Measurements from ENCODE around the gene RPS6KA1.

The RPS6KA1 gene

DNA sequence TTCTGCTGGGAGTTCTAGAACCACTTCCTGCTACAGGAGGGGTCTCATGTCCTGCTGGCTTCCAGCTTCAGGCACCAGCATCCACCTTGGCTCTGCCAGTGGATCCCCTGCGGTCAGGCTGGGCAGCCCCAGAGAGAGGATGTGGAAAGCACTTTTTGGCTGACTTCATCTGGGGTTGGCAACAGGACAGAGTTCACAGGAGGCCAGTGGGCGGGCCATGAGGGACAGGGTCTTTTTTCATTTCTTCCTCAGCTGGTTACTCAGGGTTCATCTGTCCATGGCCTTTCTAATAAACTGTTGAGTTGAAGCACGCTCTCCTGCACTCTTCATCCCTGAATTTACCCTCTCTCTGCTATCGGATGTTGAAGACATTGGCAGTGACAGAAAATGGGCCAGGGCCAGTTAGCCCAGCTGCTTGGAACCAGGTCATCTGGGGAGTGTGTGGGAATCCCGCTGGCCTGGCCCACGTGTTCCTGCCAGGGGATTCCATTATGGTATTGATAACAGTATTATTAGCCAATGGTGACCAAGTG, 45.2 kb downstream of the RPS6KA1 start:
- TF ChIP-seq, protein P1, sequence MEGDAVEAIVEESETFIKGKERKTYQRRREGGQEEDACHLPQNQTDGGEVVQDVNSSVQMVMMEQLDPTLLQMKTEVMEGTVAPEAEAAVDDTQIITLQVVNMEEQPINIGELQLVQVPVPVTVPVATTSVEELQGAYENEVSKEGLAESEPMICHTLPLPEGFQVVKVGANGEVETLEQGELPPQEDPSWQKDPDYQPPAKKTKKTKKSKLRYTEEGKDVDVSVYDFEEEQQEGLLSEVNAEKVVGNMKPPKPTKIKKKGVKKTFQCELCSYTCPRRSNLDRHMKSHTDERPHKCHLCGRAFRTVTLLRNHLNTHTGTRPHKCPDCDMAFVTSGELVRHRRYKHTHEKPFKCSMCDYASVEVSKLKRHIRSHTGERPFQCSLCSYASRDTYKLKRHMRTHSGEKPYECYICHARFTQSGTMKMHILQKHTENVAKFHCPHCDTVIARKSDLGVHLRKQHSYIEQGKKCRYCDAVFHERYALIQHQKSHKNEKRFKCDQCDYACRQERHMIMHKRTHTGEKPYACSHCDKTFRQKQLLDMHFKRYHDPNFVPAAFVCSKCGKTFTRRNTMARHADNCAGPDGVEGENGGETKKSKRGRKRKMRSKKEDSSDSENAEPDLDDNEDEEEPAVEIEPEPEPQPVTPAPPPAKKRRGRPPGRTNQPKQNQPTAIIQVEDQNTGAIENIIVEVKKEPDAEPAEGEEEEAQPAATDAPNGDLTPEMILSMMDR (IDR thresholded peaks at IDR 0.05): no peak
- H3K9me3 ChIP-seq: no peaks in the 10 kb centered on the region
- H3K4me3 ChIP-seq: no peak overlapping the region
- no peak overlapping the region for H3K27ac ChIP-seq
- peaks cover 0 to 30% (median 0%) of the 10 kb centered on the region in 3 donors for H3K36me3 ChIP-seq
- H3K4me1 ChIP-seq: no peaks in the 10 kb centered on the region
- DNase-seq: no peak
- intact Hi-C loops (cut with DNase I; ENCODE audit: low total_unique reads): loop anchor here (5.0 kb wide), 1 partner anchor 747 kb away; no protein-coding TSS in a partner anchor
- no peaks in the 10 kb centered on the region for H3K27me3 ChIP-seq

DNA sequence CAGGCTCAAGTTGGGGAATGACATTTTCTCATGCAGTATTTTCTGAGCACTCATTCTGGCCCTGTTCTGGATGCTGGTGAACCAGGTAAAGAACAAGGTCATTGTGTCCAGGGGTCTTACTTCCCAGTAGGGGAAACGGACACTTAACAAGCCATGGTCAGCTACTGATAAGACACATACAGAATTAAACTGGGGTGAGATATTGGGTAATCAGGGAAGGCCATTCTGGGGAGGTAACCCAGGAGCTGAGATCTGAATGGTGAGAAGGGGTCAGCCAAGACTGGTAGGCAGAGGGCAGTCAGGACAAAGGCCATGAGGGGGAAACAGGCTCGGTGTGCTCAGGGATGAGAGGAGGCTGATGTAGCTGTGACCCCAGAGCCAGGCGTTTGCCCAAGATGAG, 45.8 kb downstream of the RPS6KA1 start:
- no peaks in the 10 kb centered on the region for H3K9me3 ChIP-seq
- intact Hi-C loops (cut with DNase I; ENCODE audit: low total_unique reads): no loop called here
- H3K36me3 ChIP-seq: peaks cover 0 to 30% (median 0%) of the 10 kb centered on the region in 3 donors
- H3K27me3 ChIP-seq: no peaks in the 10 kb centered on the region
- no peak overlapping the region for H3K4me3 ChIP-seq
- H3K27ac ChIP-seq: no peak overlapping the region
- H3K4me1 ChIP-seq: no peaks in the 10 kb centered on the region
- DNase-seq: no peak
- TF ChIP-seq, protein P1 (IDR thresholded peaks at IDR 0.05): no peak

DNA sequence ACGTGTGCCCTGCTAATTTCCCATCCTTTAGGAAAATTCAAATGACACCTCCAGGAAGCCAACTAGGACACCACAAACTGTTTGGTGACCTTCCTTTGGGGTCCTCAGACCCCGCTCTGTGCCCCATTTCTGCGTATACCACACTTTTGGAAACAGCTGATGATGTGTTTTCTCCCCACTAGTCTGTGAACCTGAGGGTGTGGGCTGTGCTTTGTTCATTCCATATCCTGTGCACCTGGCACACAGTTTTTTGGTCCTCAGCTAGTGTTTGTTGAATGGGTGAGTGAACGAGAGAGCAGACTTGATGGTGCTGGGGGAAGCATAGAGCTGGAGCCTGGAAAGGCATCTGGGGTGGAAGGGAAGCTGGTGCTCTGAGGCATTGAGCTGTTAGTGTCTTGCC, 48.6 kb downstream of the RPS6KA1 start:
- Histone ChIP-seq H3K4me3 (no peak overlapping the region), H3K27ac (no peak overlapping the region), H3K9me3 (no peaks in the 10 kb centered on the region), H3K36me3 (peaks cover 0 to 14% (median 0%) of the 10 kb centered on the region in 3 donors), H3K27me3 (peaks cover 0 to 3% of the 10 kb centered on the region in 2 donors), H3K4me1 (no peaks in the 10 kb centered on the region)
- TF ChIP-seq, protein P1 (IDR thresholded peaks at IDR 0.05): no peak
- intact Hi-C loops (cut with DNase I; ENCODE audit: low total_unique reads): no loop called here
- no peak for DNase-seq

DNA sequence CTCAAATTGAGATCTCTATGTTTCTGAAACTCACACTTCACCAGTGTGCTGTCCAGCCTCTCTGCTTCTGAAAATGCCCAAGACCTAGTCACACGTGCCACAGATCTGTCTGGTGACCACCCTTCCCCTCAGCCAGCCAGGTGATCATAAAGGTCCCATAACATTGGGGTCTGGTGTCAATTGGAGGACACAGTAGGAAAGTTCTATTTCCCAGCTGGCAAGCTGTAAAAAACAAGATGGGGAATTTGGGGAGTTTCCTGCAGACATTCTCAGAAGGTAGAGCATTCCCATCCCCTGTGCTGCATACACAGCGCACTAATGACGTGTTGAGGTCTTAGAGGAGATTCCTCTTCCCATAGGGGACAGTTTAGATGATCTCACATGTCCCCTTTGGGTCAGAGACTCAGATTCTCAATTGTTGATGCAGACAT, 50.1 kb downstream of the RPS6KA1 start:
- Histone ChIP-seq H3K27ac (no peak overlapping the region), H3K36me3 (peaks cover 0 to 2% (median 0%) of the 10 kb centered on the region in 3 donors), H3K27me3 (peaks cover 0 to 3% of the 10 kb centered on the region in 2 donors), H3K4me3 (no peak overlapping the region), H3K9me3 (no peaks in the 10 kb centered on the region), H3K4me1 (no peaks in the 10 kb centered on the region)
- DNase-seq: no peak
- intact Hi-C loops (cut with DNase I; ENCODE audit: low total_unique reads): no loop called here
- TF ChIP-seq, protein P1 (IDR thresholded peaks at IDR 0.05): no peak

DNA sequence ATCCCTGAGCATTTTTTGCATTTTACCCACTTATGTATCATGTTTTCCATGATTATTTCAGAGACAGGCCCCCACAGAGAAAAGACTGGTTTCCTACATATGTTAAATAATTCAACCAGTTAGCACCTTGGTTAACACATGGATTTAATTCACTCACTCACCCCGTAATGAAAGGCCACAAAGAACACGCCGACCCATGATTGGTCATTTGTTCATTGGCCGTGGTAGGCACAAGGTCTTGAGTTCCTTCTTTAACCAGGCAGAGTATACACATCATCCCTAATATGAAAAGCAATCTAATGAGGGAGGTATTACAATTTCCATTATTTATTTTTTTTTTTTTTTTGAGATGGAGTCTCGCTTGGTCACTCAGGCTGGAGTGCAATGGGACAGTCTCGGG, 50.6 kb downstream of the RPS6KA1 start:
- intact Hi-C loops (cut with DNase I; ENCODE audit: low total_unique reads): no loop called here
- H3K27me3 ChIP-seq: peaks cover 0 to 3% of the 10 kb centered on the region in 2 donors
- H3K36me3 ChIP-seq: no peaks in the 10 kb centered on the region
- H3K27ac ChIP-seq: no peak overlapping the region
- H3K4me3 ChIP-seq: no peak overlapping the region
- no peaks in the 10 kb centered on the region for H3K9me3 ChIP-seq
- no peaks in the 10 kb centered on the region for H3K4me1 ChIP-seq
- TF ChIP-seq, protein P1 (IDR thresholded peaks at IDR 0.05): no peak
- no peak for DNase-seq

DNA sequence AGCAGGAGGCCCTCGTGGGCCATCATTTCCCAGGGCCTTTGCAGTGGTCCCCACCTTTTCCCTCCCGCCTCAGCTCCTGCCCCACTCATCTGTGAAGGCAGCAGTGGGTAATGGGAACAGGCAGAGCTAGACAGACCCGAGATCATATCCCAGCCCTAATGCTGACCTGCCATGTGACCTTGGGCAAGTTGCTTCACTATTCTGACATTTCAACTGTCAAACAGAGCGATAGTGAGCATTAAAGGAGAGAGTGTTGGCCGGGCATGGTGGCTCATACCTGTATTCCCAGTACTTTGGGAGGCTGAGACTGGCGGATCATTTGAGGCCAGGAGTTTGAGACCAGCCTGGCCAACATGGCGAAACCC, 51.7 kb downstream of the RPS6KA1 start:
- TF ChIP-seq, protein P1 (IDR thresholded peaks at IDR 0.05): no peak
- Histone ChIP-seq H3K4me1 (no peaks in the 10 kb centered on the region), H3K36me3 (no peaks in the 10 kb centered on the region), H3K9me3 (no peaks in the 10 kb centered on the region), H3K4me3 (no peak overlapping the region), H3K27ac (no peak overlapping the region), H3K27me3 (peaks cover 0 to 3% of the 10 kb centered on the region in 2 donors)
- DNase-seq: no peak
- intact Hi-C loops (cut with DNase I; ENCODE audit: low total_unique reads): no loop called here
